Measurements from ENCODE around the gene SMIM45.

The SMIM45 gene

GRCh38 chr22:41998361-41999261 lies 46.7 kb downstream of the SMIM45 start, which contains the start of gene WBP2NL:
Gene WBP2NL (plus strand): TSS chr22:41998788. CDS start chr22:41998819, 31 bp downstream.
- DNase-seq (ENCODE audit: low read depth), result peak; percentile 83
- peak within 1 kb of the TSS; percentile 60 for H3K4me3 ChIP-seq (ENCODE audit: low read length)
- TF ChIP-seq CTCF (IDR thresholded peaks at IDR 0.05; ENCODE audit: insufficient read depth, low read depth, low read length, missing control alignments), result no peak

GRCh38 chr22:42000466-42000865 lies 48.5 kb downstream of the SMIM45 start:
- no peak for TF ChIP-seq CTCF (IDR thresholded peaks at IDR 0.05; ENCODE audit: insufficient read depth, low read depth, low read length, missing control alignments)
- DNase-seq (ENCODE audit: low read depth), result no peak
- no peak overlapping the region for H3K4me3 ChIP-seq (ENCODE audit: low read length)

GRCh38 chr22:42001121-42001520 lies 49.2 kb downstream of the SMIM45 start:
- no peak for TF ChIP-seq CTCF (IDR thresholded peaks at IDR 0.05; ENCODE audit: insufficient read depth, low read depth, low read length, missing control alignments)
- no peak overlapping the region for H3K4me3 ChIP-seq (ENCODE audit: low read length)
- DNase-seq (ENCODE audit: low read depth), result peak; percentile 21

GRCh38 chr22:42001706-42002105 lies 49.8 kb downstream of the SMIM45 start:
- no peak overlapping the region for H3K4me3 ChIP-seq (ENCODE audit: low read length)
- TF ChIP-seq CTCF (IDR thresholded peaks at IDR 0.05; ENCODE audit: insufficient read depth, low read depth, low read length, missing control alignments), result no peak
- no peak for DNase-seq (ENCODE audit: low read depth)

- no peak for TF ChIP-seq CTCF (IDR thresholded peaks at IDR 0.05; ENCODE audit: insufficient read depth, low read depth, low read length, missing control alignments)
- no peak for DNase-seq (ENCODE audit: low read depth)
- no peak overlapping the region for H3K4me3 ChIP-seq (ENCODE audit: low read length)
Observed at GRCh38 chr22:42007922-42008321, 56.0 kb downstream of the SMIM45 start.

Data from epithelial cell of esophagus (primary cell).